IMR-90 (cell line): Measurements from ENCODE around the gene TRHDE. TPM values are rescaled to one million over a fixed set of nuclear protein-coding genes. Genes with fewer than 3 reads are reported as not detected.

Source experiments
- ATAC-seq: fragments of 200-7000 bp; cut with Tn5 transposase; 2 replicates; pipeline ENCODE4 v1.9.1; 2020; ENCODE audit warnings: low read depth, mild to moderate bottlenecking, moderate library complexity
- BruUV-seq: library from RNA; stranded (reverse); fragments of 400-500 nt; replicated peaks from 2 replicates; lab custom pipeline; 2021; lab: Mats Ljungman, UMichigan
- CTCF ChIA-PET: fragments of 300-600 bp; formaldehyde crosslinking; extraction: SDS; loops from one replicate; lab custom pipeline; 2021; ENCODE audit warnings: antibody characterized with exemption; lab: Yijun Ruan, JAX
- POLR2A ChIA-PET: fragments of 300-600 bp; sonication (Branson Sonifier 250); formaldehyde crosslinking; loops from one replicate; lab custom pipeline; 2022; ENCODE audit warnings: antibody characterized with exemption; ENCODE audit not compliant: unreplicated experiment; lab: Charles Lee
- DNase-seq: peaks from one replicate; pipeline ENCODE4 v3.0.0; 2013
- H2AFZ ChIP-seq: replicated peaks from 2 replicates; pipeline ENCODE3; 2013; ENCODE audit warnings: low read length, mild to moderate bottlenecking; ENCODE audit not compliant: poor library complexity
- H2AK5ac ChIP-seq: 2 replicates; pipeline ENCODE4 v1.6.1; 2013; ENCODE audit warnings: low read depth, low read length, inconsistent platforms
- H2AK9ac ChIP-seq: replicated peaks from 2 replicates; pipeline ENCODE3; 2013; ENCODE audit warnings: mild to moderate bottlenecking, low read depth, low read length, moderate library complexity; ENCODE audit not compliant: poor library complexity
- H2BK120ac ChIP-seq: 2 replicates; pipeline ENCODE4 v1.6.1; 2013; ENCODE audit warnings: low read depth, low read length, inconsistent platforms
- H2BK15ac ChIP-seq: 3 replicates; pipeline ENCODE4 v1.6.1; 2013; ENCODE audit warnings: low read depth, low read length, inconsistent platforms
- H2BK20ac ChIP-seq: 2 replicates; pipeline ENCODE4 v1.6.1; 2013; ENCODE audit warnings: low read depth, mild to moderate bottlenecking, inconsistent platforms, low read length, moderate library complexity
- H2BK5ac ChIP-seq: 2 replicates; pipeline ENCODE4 v1.6.1; 2013; ENCODE audit warnings: mild to moderate bottlenecking, low read depth, low read length, inconsistent platforms; ENCODE audit not compliant: poor library complexity, severe bottlenecking
- H3K14ac ChIP-seq: replicated peaks from 2 replicates; pipeline ENCODE4 v1.6.1; 2013; ENCODE audit warnings: low read depth, low read length, inconsistent platforms
- H3K18ac ChIP-seq: 2 replicates; pipeline ENCODE4 v1.6.1; 2013; ENCODE audit warnings: low read depth, low read length, control low read depth
- H3K23ac ChIP-seq: 2 replicates; pipeline ENCODE4 v1.6.1; 2013; ENCODE audit warnings: low read depth, low read length, inconsistent platforms
- H3K27ac ChIP-seq: 2 replicates; pipeline ENCODE4 v1.5.1; 2013; ENCODE audit warnings: mild to moderate bottlenecking, control low read depth, low read length; ENCODE audit not compliant: insufficient read depth
- H3K27me3 ChIP-seq: 2 replicates; pipeline ENCODE4 v1.6.1; 2013; ENCODE audit warnings: low read length; ENCODE audit not compliant: control insufficient read depth, insufficient read depth
- H3K36me3 ChIP-seq: 2 replicates; pipeline ENCODE4 v1.6.1; 2013; ENCODE audit warnings: low read length, mixed read lengths; ENCODE audit not compliant: control insufficient read depth, insufficient read depth
- H3K4ac ChIP-seq: 2 replicates; pipeline ENCODE4 v1.6.1; 2013; ENCODE audit warnings: low read depth, low read length, inconsistent platforms
- H3K4me1 ChIP-seq: 2 replicates; pipeline ENCODE4 v1.6.1; 2013; ENCODE audit warnings: low read length, mixed read lengths; ENCODE audit not compliant: control insufficient read depth, insufficient read depth
- H3K4me2 ChIP-seq: 2 replicates; pipeline ENCODE4 v1.6.1; 2013; ENCODE audit warnings: low read depth, mild to moderate bottlenecking, control low read depth, low read length, moderate library complexity
- H3K4me3 ChIP-seq: 2 replicates; pipeline ENCODE4 v1.5.1; 2013; ENCODE audit warnings: low read depth, mild to moderate bottlenecking, control low read depth, low read length, moderate library complexity; ENCODE audit not compliant: insufficient read depth
- H3K56ac ChIP-seq: 2 replicates; pipeline ENCODE4 v1.6.1; 2013; ENCODE audit warnings: low read length, inconsistent platforms; ENCODE audit not compliant: insufficient read depth; ENCODE audit errors: extremely low read depth
- H3K79me1 ChIP-seq, 2 experiments: 2 replicates each; pipeline ENCODE4 v1.6.1; 2013; ENCODE audit warnings: low read length in 2 of 2, inconsistent platforms in 1 of 2, low read depth in 1 of 2
- H3K9ac ChIP-seq: 2 replicates; pipeline ENCODE4 v1.6.1; 2013; ENCODE audit warnings: low read depth, low read length, control low read depth
- H3K9me1 ChIP-seq: 2 replicates; pipeline ENCODE4 v1.6.1; 2013; ENCODE audit warnings: low read length, inconsistent platforms; ENCODE audit not compliant: insufficient read depth
- H3K9me3 ChIP-seq: 2 replicates; pipeline ENCODE4 v1.6.1; 2013; ENCODE audit warnings: low read length; ENCODE audit not compliant: control insufficient read depth, insufficient read depth
- H4K20me1 ChIP-seq: 2 replicates; pipeline ENCODE4 v1.6.1; 2013; ENCODE audit warnings: low read length, inconsistent platforms; ENCODE audit not compliant: insufficient read depth
- H4K5ac ChIP-seq: 2 replicates; pipeline ENCODE4 v1.6.1; 2013; ENCODE audit warnings: mild to moderate bottlenecking, low read depth, low read length, control low read depth
- H4K8ac ChIP-seq, 2 experiments: 2 replicates each; pipeline ENCODE4 v1.6.1; 2013; ENCODE audit warnings: low read depth in 2 of 2, low read length in 2 of 2, control low read depth in 1 of 2, inconsistent platforms in 1 of 2
- H4K91ac ChIP-seq: 2 replicates; pipeline ENCODE4 v1.6.1; 2013; ENCODE audit warnings: low read depth, low read length, inconsistent platforms; ENCODE audit not compliant: insufficient read depth
- CEBPB ChIP-seq: IDR thresholded peaks from 2 replicates; pipeline ENCODE4 v1.6.1; 2012; ENCODE audit warnings: low read depth, low read length, improper control_type of control experiment
- RCOR1 ChIP-seq: IDR thresholded peaks from 2 replicates; pipeline ENCODE4 v1.6.1; 2012; ENCODE audit warnings: mild to moderate bottlenecking, low read length, improper control_type of control experiment; ENCODE audit not compliant: insufficient replicate concordance
- dilution Hi-C: fragments of 300-500 bp; cut with HindIII; formaldehyde crosslinking; loops from one replicate; pipeline ENCODE4 v1.14.3; 2018; ENCODE audit warnings: low sequenced_read_pairs; ENCODE audit not compliant: unreplicated experiment
- in situ Hi-C: fragments of 300-500 bp; cut with MboI; formaldehyde crosslinking; loops from 3 replicates; pipeline ENCODE4 v1.14.3; 2019; ENCODE audit warnings: low sequenced_read_pairs, inconsistent platforms, mixed read lengths
- intact Hi-C: fragments of 100-400 bp; cut with micrococcal nuclease; formaldehyde crosslinking; loops from 2 replicates; pipeline ENCODE4 v1.10.0; 2022
- polyA plus RNA-seq, 3 experiments: library from polyadenylated mRNA; depleted of rRNA; stranded (reverse); fragments of >200 nt; gene quantifications; 2 replicates each; pipeline ENCODE4 v1.2.3, GENCODE V29; 2012; ENCODE audit warnings: low replicate concordance in 1 of 3
- total RNA-seq: library from RNA; depleted of rRNA; stranded (reverse); fragments of >200 nt; gene quantifications from 2 replicates; pipeline ENCODE4 v1.2.3, GENCODE V29; 2012

Gene TRHDE
- total and polyA plus RNA-seq, 2 of the 4 experiments (the other 2 are of a cell fraction) = 33.7 to 65.1 TPM

GRCh38 chr12:72694193-72694592, 422.0 kb downstream of the TRHDE start:
- Histone ChIP-seq H2AK5ac (no peak overlapping the region), H2BK120ac (no peak overlapping the region), H3K56ac (no peak overlapping the region), H3K4me1 (no peaks in the 10 kb centered on the region), H2BK20ac (no peak overlapping the region), H3K27ac (no peak overlapping the region), H3K27me3 (no peaks in the 10 kb centered on the region), H4K8ac (no peak overlapping the region), H3K4ac (no peak overlapping the region), H2BK5ac (no peak overlapping the region), H3K14ac (no peak overlapping the region), H3K23ac (no peak overlapping the region), H4K20me1 (no peaks in the 10 kb centered on the region), H3K36me3 (no peaks in the 10 kb centered on the region), H3K18ac (no peak overlapping the region), H3K9ac (no peak overlapping the region), H3K9me1 (no peaks in the 10 kb centered on the region), H2BK15ac (no peak overlapping the region), H2AFZ (no peak overlapping the region), H3K79me1 (no peaks in the 10 kb centered on the region), H3K9me3 (no peaks in the 10 kb centered on the region), H4K5ac (no peak overlapping the region), H3K4me2 (no peak overlapping the region), H4K91ac (no peak overlapping the region), H3K4me3 (no peak overlapping the region), H2AK9ac (no peak overlapping the region)
- ChIA-PET CTCF (interaction anchor here (1.1 kb wide), 1 partner anchor 15 kb away, joined by 5 read pairs; no protein-coding TSS in a partner anchor), POLR2A (no interaction called here)
- dilution Hi-C loops (no loop called here), in situ Hi-C loops (no loop called here), intact Hi-C loops (no loop called here)
- no peak for DNase-seq
- no TSS peak for BruUV-seq
- no peak for TF ChIP-seq CEBPB
- TF ChIP-seq RCOR1 = no peak
- ATAC-seq = no peak
